ENCODE data around the gene HRH1. TPM values are rescaled to one million over a fixed set of nuclear protein-coding genes. Genes with fewer than 3 reads are reported as not detected.

Gene HRH1
- total RNA-seq, 4 donors from 2014 or later = 10.9 to 12.2 (median 11.4) TPM

- 70% methylated on average over 2 of the region's 2 CpGs for WGBS
These were observed 122.6 kb downstream of the HRH1 start for GRCh38 chr3:11276901-11277300.

DNA sequence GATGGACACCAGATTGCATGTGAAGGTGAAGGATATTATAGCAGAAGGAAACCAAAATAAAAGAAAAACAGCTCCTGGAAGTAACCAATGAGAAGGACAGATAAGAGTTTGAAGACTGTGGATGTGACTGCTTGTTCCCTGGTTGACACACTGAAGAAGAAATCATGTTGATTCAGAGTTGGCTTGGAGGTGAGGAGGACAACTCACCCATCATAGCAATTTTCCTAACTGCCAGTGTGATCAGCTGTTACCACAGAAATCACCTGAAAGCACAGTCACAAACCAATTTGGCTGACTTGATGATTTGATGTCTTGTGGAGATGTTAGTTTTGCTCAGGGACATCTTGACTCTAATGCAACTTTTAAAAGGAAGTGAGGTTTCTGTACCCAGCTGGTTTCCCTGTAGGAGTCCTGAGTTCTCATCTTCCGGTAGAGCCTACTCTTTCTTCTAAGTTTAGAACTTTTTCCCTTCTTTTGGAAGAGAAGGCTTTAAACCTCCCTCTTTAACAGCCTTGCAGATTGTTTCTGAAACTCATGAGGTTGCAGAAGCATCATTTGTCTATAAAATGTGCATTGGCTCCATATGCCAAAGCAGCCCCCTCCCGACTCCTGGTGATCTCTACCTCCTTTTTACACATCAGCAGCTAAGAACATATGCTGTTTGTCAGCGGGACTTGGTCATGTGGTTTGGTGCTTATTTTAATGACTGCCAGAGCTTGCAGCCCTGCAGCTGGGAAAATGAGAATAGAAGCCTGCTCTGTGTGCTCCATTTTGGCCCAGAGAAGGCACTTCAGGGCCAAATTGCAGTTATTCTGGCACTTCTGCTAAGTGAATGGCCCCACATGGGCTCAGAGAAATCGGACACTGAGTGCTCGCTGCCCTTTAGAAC lies 128.2 kb downstream of the HRH1 start:
- DNase-seq (ENCODE audit: low spot score in 2 of 2) = no peak
- 50% methylated on average over 5 of the region's 5 CpGs for WGBS
- H3K27me3 ChIP-seq = no peaks in the 10 kb centered on the region
- peaks cover 11% of the 10 kb centered on the region for H3K36me3 ChIP-seq
- no peak overlapping the region for H3K4me3 ChIP-seq
- no peak for TF ChIP-seq CTCF (IDR thresholded peaks at IDR 0.05)
- no peak for TF ChIP-seq POLR2A (IDR thresholded peaks at IDR 0.05)
- no peak for TF ChIP-seq POLR2AphosphoS5 (IDR thresholded peaks at IDR 0.05)
- no peak for TF ChIP-seq EP300 (IDR thresholded peaks at IDR 0.05)
- peak overlapping the region; percentile 29 for H3K27ac ChIP-seq
- peaks cover 24% of the 10 kb centered on the region for H3K4me1 ChIP-seq
- no peaks in the 10 kb centered on the region for H3K9me3 ChIP-seq

More at GRCh38 chr3:11276901-11277300, 122.6 kb downstream of the HRH1 start:
- Histone ChIP-seq H3K27ac (no peak overlapping the region), H3K36me3 (peaks cover 3% of the 10 kb centered on the region), H3K4me1 (peaks cover 21% of the 10 kb centered on the region), H3K4me3 (no peak overlapping the region), H3K27me3 (no peaks in the 10 kb centered on the region), H3K9me3 (no peaks in the 10 kb centered on the region)
- DNase-seq (ENCODE audit: low spot score in 2 of 2) = no peak
- no peak for TF ChIP-seq POLR2A (IDR thresholded peaks at IDR 0.05)
- TF ChIP-seq POLR2AphosphoS5 (IDR thresholded peaks at IDR 0.05) = no peak
- no peak for TF ChIP-seq CTCF (IDR thresholded peaks at IDR 0.05)
- TF ChIP-seq EP300 (IDR thresholded peaks at IDR 0.05) = no peak

DNA sequence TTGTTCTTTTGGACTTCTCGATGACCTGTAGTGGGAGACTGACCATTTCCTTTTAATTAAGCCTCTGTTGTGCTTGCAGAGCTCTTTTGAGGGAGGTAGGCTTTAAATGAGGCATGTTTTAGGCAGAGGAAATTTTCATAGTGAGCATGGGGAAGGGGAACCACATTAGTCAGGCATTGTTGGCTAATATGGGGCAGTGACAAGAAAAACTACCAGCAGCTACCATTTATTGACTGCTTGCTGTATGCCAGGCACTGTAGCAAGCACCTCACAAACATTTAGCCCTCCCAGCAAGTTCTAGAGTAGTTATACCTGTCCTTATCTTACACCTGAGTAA lies 128.8 kb downstream of the HRH1 start:
- Histone ChIP-seq H3K9me3 (no peaks in the 10 kb centered on the region), H3K4me1 (peaks cover 30% of the 10 kb centered on the region), H3K27me3 (no peaks in the 10 kb centered on the region), H3K4me3 (no peak overlapping the region), H3K36me3 (peaks cover 11% of the 10 kb centered on the region), H3K27ac (peak overlapping the region; percentile 29)
- TF ChIP-seq POLR2A (IDR thresholded peaks at IDR 0.05) (no peak), EP300 (IDR thresholded peaks at IDR 0.05) (no peak), CTCF (IDR thresholded peaks at IDR 0.05) (no peak), POLR2AphosphoS5 (IDR thresholded peaks at IDR 0.05) (no peak)
- DNase-seq (ENCODE audit: low spot score in 2 of 2) = no peak
- 71% methylated on average over 1 of the region's 1 CpG for WGBS

DNA sequence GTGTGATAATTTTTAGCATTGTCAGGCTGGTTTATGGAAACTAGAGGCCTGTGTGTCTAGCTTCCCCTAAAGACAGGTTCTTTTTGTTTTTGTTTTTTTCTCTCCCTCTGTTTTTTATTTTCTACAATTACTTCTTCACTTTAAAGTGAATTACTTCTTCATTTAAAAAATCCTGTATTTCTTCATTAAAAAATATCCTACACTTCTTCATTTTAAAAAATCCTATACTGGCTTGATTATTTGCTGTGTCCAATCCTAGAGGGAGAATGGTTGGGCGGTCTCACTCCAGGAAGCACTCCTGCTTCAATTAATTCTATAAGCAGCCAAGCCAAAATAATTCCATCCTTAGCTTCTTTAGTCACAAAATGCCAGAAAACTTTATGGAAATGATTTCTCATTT lies 129.7 kb downstream of the HRH1 start:
- no peak for TF ChIP-seq EP300 (IDR thresholded peaks at IDR 0.05)
- no peak for TF ChIP-seq CTCF (IDR thresholded peaks at IDR 0.05)
- Histone ChIP-seq H3K9me3 (no peaks in the 10 kb centered on the region), H3K4me1 (peaks cover 39% of the 10 kb centered on the region), H3K27ac (no peak overlapping the region), H3K36me3 (peaks cover 11% of the 10 kb centered on the region), H3K27me3 (no peaks in the 10 kb centered on the region), H3K4me3 (no peak overlapping the region)
- 96% methylated on average over 1 of the region's 1 CpG for WGBS
- no peak for DNase-seq (ENCODE audit: low spot score in 2 of 2)

- Histone ChIP-seq H3K36me3 (peaks cover 11% of the 10 kb centered on the region), H3K27me3 (no peaks in the 10 kb centered on the region), H3K4me1 (peaks cover 48% of the 10 kb centered on the region), H3K27ac (no peak overlapping the region), H3K4me3 (no peak overlapping the region), H3K9me3 (no peaks in the 10 kb centered on the region)
- 91% methylated on average over 2 of the region's 2 CpGs for WGBS
- no peak for DNase-seq (ENCODE audit: low spot score in 2 of 2)
- TF ChIP-seq EP300 (IDR thresholded peaks at IDR 0.05) (no peak), POLR2AphosphoS5 (IDR thresholded peaks at IDR 0.05) (no peak), CTCF (IDR thresholded peaks at IDR 0.05) (no peak), POLR2A (IDR thresholded peaks at IDR 0.05) (no peak)
These were observed 131.2 kb downstream of the HRH1 start for GRCh38 chr3:11285471-11285870.
